ENCODE measurements around the gene ASF1B. TPM values are rescaled to one million over a fixed set of nuclear protein-coding genes. Genes with fewer than 3 reads are reported as not detected.

ASF1B gene
- total and polyA plus RNA-seq, 4 donors: 2.4 to 5.9 (median 3.8) TPM

GRCh38 chr19:14111486-14111885 lies 24.9 kb downstream of the ASF1B start:
- DNase-seq: no peak
- Histone ChIP-seq H3K9ac (ENCODE audit: insufficient read depth in 1 of 2, low read length in 2 of 2) (no peak overlapping the region), H3K4me3 (no peak overlapping the region), H3K4me1 (ENCODE audit: control insufficient read depth in 5 of 5, insufficient read depth in 5 of 5, low read length in 5 of 5) (peaks cover 9 to 29% (median 16%) of the 10 kb centered on the region in 5 donors), H3K27me3 (ENCODE audit: control insufficient read depth in 3 of 3, insufficient read depth in 3 of 3, low read length in 2 of 3) (no peaks in the 10 kb centered on the region), H3K27ac (ENCODE audit: low read depth in 1 of 2, low read length in 1 of 2) (peak overlapping the region in 1 of 2 donors; percentile 13), H3K9me3 (ENCODE audit: control insufficient read depth in 4 of 4, insufficient read depth in 3 of 4, low read length in 3 of 4) (no peaks in the 10 kb centered on the region), H3K36me3 (ENCODE audit: control insufficient read depth in 4 of 4, insufficient read depth in 4 of 4, low read length in 4 of 4) (peaks cover 0 to 9% (median 2%) of the 10 kb centered on the region in 4 donors)
- ATAC-seq (ENCODE audit: insufficient read depth, low FRiP score): no peak
- WGBS, 2 donors: 95 to 96% methylated on average over 1 of the region's 1 CpG
- TF ChIP-seq CTCF (IDR thresholded peaks at IDR 0.05; ENCODE audit: control extremely low read depth, extremely low read depth): no peak

- Histone ChIP-seq H3K9me3 (ENCODE audit: control insufficient read depth in 4 of 4, insufficient read depth in 3 of 4, low read length in 3 of 4) (no peaks in the 10 kb centered on the region), H3K36me3 (ENCODE audit: control insufficient read depth in 4 of 4, insufficient read depth in 4 of 4, low read length in 4 of 4) (peaks cover 0 to 14% (median 5%) of the 10 kb centered on the region in 4 donors), H3K27me3 (ENCODE audit: control insufficient read depth in 3 of 3, insufficient read depth in 3 of 3, low read length in 2 of 3) (no peaks in the 10 kb centered on the region), H3K9ac (ENCODE audit: insufficient read depth in 1 of 2, low read length in 2 of 2) (no peak overlapping the region), H3K4me1 (ENCODE audit: control insufficient read depth in 5 of 5, insufficient read depth in 5 of 5, low read length in 5 of 5) (peaks cover 7 to 23% (median 16%) of the 10 kb centered on the region in 5 donors), H3K4me3 (no peak overlapping the region), H3K27ac (ENCODE audit: low read depth in 1 of 2, low read length in 1 of 2) (no peak overlapping the region)
- TF ChIP-seq CTCF (IDR thresholded peaks at IDR 0.05; ENCODE audit: control extremely low read depth, extremely low read depth): no peak
- ATAC-seq (ENCODE audit: insufficient read depth, low FRiP score): no peak
- no peak for DNase-seq
- 68 to 89% methylated on average over 2 of the region's 2 CpGs for WGBS, 2 donors
Measured at GRCh38 chr19:14110650-14111049, 25.7 kb downstream of the ASF1B start.

- Histone ChIP-seq H3K4me3 (no peak overlapping the region), H3K27ac (ENCODE audit: low read depth in 1 of 2, low read length in 1 of 2) (peak overlapping the region in 1 of 2 donors; percentile 83), H3K4me1 (ENCODE audit: control insufficient read depth in 5 of 5, insufficient read depth in 5 of 5, low read length in 5 of 5) (peaks cover 0 to 10% (median 5%) of the 10 kb centered on the region in 5 donors), H3K9me3 (ENCODE audit: control insufficient read depth in 4 of 4, insufficient read depth in 3 of 4, low read length in 3 of 4) (no peaks in the 10 kb centered on the region), H3K27me3 (ENCODE audit: control insufficient read depth in 3 of 3, insufficient read depth in 3 of 3, low read length in 2 of 3) (no peaks in the 10 kb centered on the region), H3K36me3 (ENCODE audit: control insufficient read depth in 4 of 4, insufficient read depth in 4 of 4, low read length in 4 of 4) (peaks cover 5 to 26% (median 10%) of the 10 kb centered on the region in 4 donors), H3K9ac (ENCODE audit: insufficient read depth in 1 of 2, low read length in 2 of 2) (no peak overlapping the region)
- DNase-seq (no peak), ATAC-seq (ENCODE audit: insufficient read depth, low FRiP score) (no peak)
- 81 to 89% methylated on average over 23 of the region's 23 CpGs for WGBS, 2 donors
- TF ChIP-seq CTCF (IDR thresholded peaks at IDR 0.05; ENCODE audit: control extremely low read depth, extremely low read depth): no peak
Measured at GRCh38 chr19:14107581-14108461, 28.6 kb downstream of the ASF1B start.

Data from lung (tissue), 12 donors.